ENCODE measurements around the gene PDZD2. TPM values are rescaled to one million over a fixed set of nuclear protein-coding genes. Genes with fewer than 3 reads are reported as not detected.
"Not testable (repeated sequence)": the region's sequence is repeated elsewhere in the genome, so short reads cannot be mapped to it uniquely, and the experiment has no call there.

The PDZD2 gene
- total RNA-seq, 1 donor from 2014 or later: 14.7 TPM

- FAIRE-seq: no peak
- no peak for DNase-seq (ENCODE audit: low spot score in 2 of 2)
Observed at GRCh38 chr5:31987985-31988710, 349.2 kb downstream of the PDZD2 start.

- no peak for DNase-seq (ENCODE audit: low spot score in 2 of 2)
- FAIRE-seq: no peak
Observed at GRCh38 chr5:31990081-31990650, 351.2 kb downstream of the PDZD2 start.

GRCh38 chr5:31990701-31991110 lies 351.8 kb downstream of the PDZD2 start:
- DNase-seq (ENCODE audit: low spot score in 2 of 2) (no peak), FAIRE-seq (no peak)

GRCh38 chr5:31992377-31992776 lies 353.4 kb downstream of the PDZD2 start:
- FAIRE-seq (no peak), DNase-seq (ENCODE audit: low spot score in 2 of 2) (no peak)

GRCh38 chr5:31993165-31993961 lies 354.4 kb downstream of the PDZD2 start:
- no peak for FAIRE-seq
- no peak for DNase-seq (ENCODE audit: low spot score in 2 of 2)

GRCh38 chr5:31995006-31995405 lies 356.1 kb downstream of the PDZD2 start:
- no peak for FAIRE-seq
- DNase-seq (ENCODE audit: low spot score in 2 of 2): no peak

GRCh38 chr5:31995714-31996113 lies 356.8 kb downstream of the PDZD2 start:
- DNase-seq (ENCODE audit: low spot score in 2 of 2) (no peak), FAIRE-seq (no peak)

- no peak for FAIRE-seq
- DNase-seq (ENCODE audit: low spot score in 2 of 2): no peak
Observed at GRCh38 chr5:31996909-31997308, 358.0 kb downstream of the PDZD2 start.

- DNase-seq (ENCODE audit: low spot score in 2 of 2) (no peak), FAIRE-seq (no peak)
Observed at GRCh38 chr5:31999470-31999869, 360.5 kb downstream of the PDZD2 start.

- FAIRE-seq: no peak
- no peak for DNase-seq (ENCODE audit: low spot score in 2 of 2)
Observed at GRCh38 chr5:32000731-32001130, 361.8 kb downstream of the PDZD2 start.

- FAIRE-seq: no peak
- DNase-seq (ENCODE audit: low spot score in 2 of 2): no peak
Observed at GRCh38 chr5:32001284-32001683, 362.4 kb downstream of the PDZD2 start.

- DNase-seq (ENCODE audit: low spot score in 2 of 2) (no peak), FAIRE-seq (no peak)
Observed at GRCh38 chr5:32001707-32002106, 362.8 kb downstream of the PDZD2 start.

GRCh38 chr5:32002755-32003154 lies 363.8 kb downstream of the PDZD2 start:
- DNase-seq (ENCODE audit: low spot score in 2 of 2) (no peak), FAIRE-seq (no peak)

- DNase-seq (ENCODE audit: low spot score in 2 of 2) (no peak), FAIRE-seq (no peak)
Observed at GRCh38 chr5:32003981-32004380, 365.1 kb downstream of the PDZD2 start.

GRCh38 chr5:32004404-32004803 lies 365.5 kb downstream of the PDZD2 start:
- FAIRE-seq (no peak), DNase-seq (ENCODE audit: low spot score in 2 of 2) (no peak)

- no peak for FAIRE-seq
- no peak for DNase-seq (ENCODE audit: low spot score in 2 of 2)
Observed at GRCh38 chr5:32008746-32009145, 369.8 kb downstream of the PDZD2 start.

GRCh38 chr5:32013658-32014057 lies 374.7 kb downstream of the PDZD2 start:
- DNase-seq (ENCODE audit: low spot score in 2 of 2): no peak
- no peak for FAIRE-seq

GRCh38 chr5:32014096-32014745 lies 375.3 kb downstream of the PDZD2 start:
- no peak for FAIRE-seq
- DNase-seq (ENCODE audit: low spot score in 2 of 2): no peak

GRCh38 chr5:32015262-32015661 lies 376.3 kb downstream of the PDZD2 start:
- not testable (repeated sequence) for FAIRE-seq; DNase-seq (ENCODE audit: low spot score in 2 of 2)

- no peak for DNase-seq (ENCODE audit: low spot score in 2 of 2)
- no peak for FAIRE-seq
Observed at GRCh38 chr5:32017692-32018367, 378.9 kb downstream of the PDZD2 start.

All from frontal cortex (tissue), 4 donors.